AG09309 (cell line): ENCODE measurements around the gene AKT2.

Source experiments
- DNase-seq: peaks from one replicate; pipeline ENCODE4 v3.0.0-alpha.2; 2010; ENCODE audit warnings: low read depth
- H3K4me3 ChIP-seq: 2 replicates; pipeline ENCODE4 v1.5.1; 2011; ENCODE audit warnings: mild to moderate bottlenecking, low read depth, low read length, moderate library complexity; ENCODE audit not compliant: control insufficient read depth
- CTCF ChIP-seq: IDR thresholded peaks from 2 replicates; pipeline ENCODE4 v1.5.1; 2011; ENCODE audit warnings: mild to moderate bottlenecking, low read depth, low read length, inconsistent platforms; ENCODE audit not compliant: insufficient read depth, control insufficient read depth; ENCODE audit errors: missing control alignments

Gene AKT2

DNA sequence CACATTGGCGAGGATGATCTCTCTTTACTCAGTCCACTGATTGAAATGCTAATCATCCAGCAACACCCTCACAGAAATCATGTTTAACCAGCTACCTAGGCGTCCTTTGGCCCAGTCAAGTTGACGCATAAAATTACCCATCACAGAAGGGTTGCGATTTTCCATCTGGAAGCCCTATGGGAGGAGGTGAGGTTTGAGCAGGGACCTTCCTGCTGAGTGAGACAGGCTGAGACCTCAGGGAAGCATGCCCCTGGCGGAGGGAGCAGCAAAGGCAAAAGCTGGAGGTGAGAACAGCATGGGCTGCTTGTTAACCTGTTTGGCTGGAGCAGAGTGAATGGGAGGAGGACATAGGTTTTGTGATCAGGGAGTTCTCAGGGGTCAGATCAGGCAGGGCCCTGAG lies 74.3 kb downstream of the AKT2 start:
- no peak overlapping the region for H3K4me3 ChIP-seq
- TF ChIP-seq CTCF, result no peak
- DNase-seq, result no peak

- DNase-seq, result no peak
- TF ChIP-seq CTCF, result no peak
- H3K4me3 ChIP-seq, result no peak overlapping the region
Measured at GRCh38 chr19:40208602-40209001, 76.5 kb downstream of the AKT2 start.

DNA sequence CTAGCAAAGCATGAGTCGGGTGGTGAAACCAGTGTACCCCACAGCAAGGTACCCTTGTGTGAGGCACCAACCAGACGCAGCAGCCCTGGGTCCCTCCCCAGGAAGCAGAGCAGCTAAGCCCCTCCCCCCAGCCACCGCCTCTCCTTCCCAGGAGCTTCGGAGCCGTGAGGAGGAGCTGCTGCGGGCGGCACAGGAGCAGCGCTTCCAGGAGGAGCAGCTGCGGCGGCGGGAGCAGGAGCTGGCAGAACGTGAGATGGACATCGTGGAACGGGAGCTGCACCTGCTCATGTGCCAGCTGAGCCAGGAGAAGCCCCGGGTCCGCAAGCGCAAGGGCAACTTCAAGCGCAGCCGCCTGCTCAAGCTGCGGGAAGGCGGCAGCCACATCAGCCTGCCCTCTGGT lies 79.4 kb downstream of the AKT2 start:
- no peak overlapping the region for H3K4me3 ChIP-seq
- no peak for TF ChIP-seq CTCF
- DNase-seq, result no peak

DNA sequence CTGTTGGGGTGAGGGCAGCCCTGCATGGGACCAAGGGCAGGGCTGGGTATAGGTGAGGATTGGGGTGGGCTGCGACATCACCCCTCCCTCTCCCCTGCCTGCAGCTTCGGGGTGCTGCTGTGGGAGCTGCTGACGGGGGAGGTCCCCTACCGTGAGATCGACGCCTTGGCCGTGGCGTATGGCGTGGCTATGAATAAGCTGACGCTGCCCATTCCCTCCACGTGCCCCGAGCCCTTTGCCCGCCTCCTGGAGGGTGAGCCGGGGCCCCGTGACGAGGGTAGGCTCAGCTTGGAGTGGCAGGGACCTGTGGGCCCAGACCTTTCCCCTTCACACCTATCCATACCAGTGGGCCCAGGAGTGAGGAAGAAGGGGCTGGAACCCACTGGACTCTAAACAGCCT lies 80.8 kb downstream of the AKT2 start:
- H3K4me3 ChIP-seq, result no peak overlapping the region
- TF ChIP-seq CTCF, result no peak
- DNase-seq, result no peak

DNA sequence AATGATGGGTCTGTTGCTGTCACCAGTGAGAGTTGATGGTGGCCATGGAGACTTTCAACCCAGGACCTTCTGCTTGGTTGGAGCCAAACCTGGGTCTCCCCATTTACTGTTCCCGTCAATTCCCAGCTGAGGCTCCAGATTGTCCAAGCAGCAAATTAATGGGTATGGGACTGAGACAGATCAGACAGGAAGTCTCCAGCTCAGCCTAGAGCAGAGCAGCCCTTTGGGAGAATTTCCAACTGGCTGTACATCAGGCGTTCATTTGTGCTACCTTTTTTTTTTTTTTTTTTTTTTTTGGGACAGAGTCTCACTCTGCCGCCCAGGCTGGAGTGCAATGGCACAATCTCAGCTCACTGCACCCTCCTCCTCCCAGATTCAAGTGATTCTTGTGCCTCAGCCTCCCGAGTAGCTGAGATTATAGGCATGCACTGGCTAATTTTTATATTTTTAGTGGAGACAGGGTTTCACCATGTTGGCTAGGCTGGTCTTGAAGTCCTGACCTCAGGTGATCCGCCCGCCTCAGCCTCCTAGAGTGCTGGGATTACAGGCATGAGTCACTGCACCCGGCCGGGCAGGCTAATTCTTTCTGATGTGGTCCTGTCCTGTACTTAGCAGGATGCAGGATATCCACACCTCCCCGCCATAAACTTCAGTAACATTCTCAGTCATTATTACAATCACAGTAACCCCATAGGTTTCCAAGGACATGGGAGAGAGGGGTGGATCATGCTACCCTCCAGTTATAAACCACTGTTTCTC lies 84.6 kb downstream of the AKT2 start:
- TF ChIP-seq CTCF, result no peak
- no peak for DNase-seq
- no peak overlapping the region for H3K4me3 ChIP-seq

DNA sequence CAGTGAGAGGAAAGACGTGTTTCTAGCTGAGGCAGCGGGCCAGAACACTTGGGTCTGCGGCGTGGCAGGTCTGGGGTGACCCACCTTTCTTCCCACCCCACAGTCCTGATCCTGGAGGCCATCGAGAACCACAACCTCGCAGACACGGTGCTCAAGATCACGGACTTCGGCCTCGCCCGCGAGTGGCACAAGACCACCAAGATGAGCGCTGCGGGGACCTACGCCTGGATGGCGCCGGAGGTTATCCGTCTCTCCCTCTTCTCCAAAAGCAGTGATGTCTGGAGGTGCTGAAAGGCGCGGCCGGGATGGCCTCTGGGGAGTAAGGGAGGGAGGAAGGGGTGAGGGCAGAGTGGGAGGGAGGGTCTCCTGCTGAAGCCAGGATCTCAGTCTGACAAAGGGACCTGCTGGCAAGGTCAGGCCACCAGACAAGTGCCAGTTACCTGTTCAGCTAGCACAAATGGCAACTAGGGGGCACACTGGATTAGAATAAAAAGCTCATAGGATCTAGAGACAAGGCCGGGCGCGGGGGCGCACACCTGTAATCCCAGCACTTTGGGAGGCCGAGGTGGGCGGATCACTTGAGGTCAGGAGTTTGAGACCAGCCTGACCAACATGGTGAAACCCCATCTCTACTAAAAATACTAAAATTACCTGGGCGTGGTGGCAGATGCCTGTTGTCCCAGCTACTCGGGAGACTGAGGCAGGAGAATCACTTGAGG lies 86.7 kb downstream of the AKT2 start:
- DNase-seq, result no peak
- TF ChIP-seq CTCF, result no peak
- no peak overlapping the region for H3K4me3 ChIP-seq

DNA sequence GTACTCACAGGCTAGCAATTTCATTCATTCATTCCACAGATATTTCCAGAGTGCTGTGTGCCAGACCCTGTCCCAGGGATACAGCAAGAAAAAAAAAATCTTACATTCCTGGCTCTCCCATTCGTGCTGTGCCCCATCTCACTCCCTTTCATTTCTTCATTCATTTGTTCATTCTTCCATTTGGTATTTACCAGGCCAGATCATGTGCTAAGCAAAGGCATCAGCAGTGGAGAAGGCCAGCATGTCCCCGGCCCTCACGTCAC lies 91.6 kb downstream of the AKT2 start:
- no peak overlapping the region for H3K4me3 ChIP-seq
- DNase-seq, result no peak
- no peak for TF ChIP-seq CTCF
